B cell (primary cell): ENCODE data around the gene NACC1. TPM values are rescaled to one million over a fixed set of nuclear protein-coding genes. Genes with fewer than 3 reads are reported as not detected.
A peak's percentile ranks its signal among the peaks of the same experiment; 100 is the strongest.

ENCODE experiments used
- ATAC-seq: fragments of 200-7000 bp; cut with Tn5 transposase; one replicate; pipeline ENCODE4 v1.10.0; 2021; ENCODE audit warnings: low read depth, mild to moderate bottlenecking, moderate number of reproducible peaks, moderate library complexity
- CTCF ChIA-PET: fragments of 350-600 bp; sonication (Branson Sonifier 250); formaldehyde crosslinking; loops from one replicate; lab custom pipeline; 2021; ENCODE audit warnings: antibody characterized with exemption, inconsistent platforms; lab: Charles Lee
- POLR2A ChIA-PET: fragments of 350-600 bp; sonication (Branson Sonifier 250); formaldehyde crosslinking; loops from one replicate; lab custom pipeline; 2021; ENCODE audit warnings: antibody characterized with exemption; lab: Charles Lee
- DNase-seq: peaks from one replicate; pipeline ENCODE4 v3.0.0; 2013
- H2AFZ ChIP-seq: 2 replicates; pipeline ENCODE4 v1.6.1; 2012; ENCODE audit warnings: mild to moderate bottlenecking, low read depth, low read length; ENCODE audit not compliant: insufficient read depth, poor library complexity, severe bottlenecking
- H3K27ac ChIP-seq, 2 donors: 1 replicate in 1 of 2; 2 replicates in 1 of 2; pipeline ENCODE4 v1.5.1; 2012 to 2013; ENCODE audit warnings: low read length in 2 of 2, mild to moderate bottlenecking in 2 of 2, moderate library complexity in 1 of 2
- H3K27me3 ChIP-seq, 4 experiments: fragments of 200-600 bp in 1 of 4; sonication (generic) in 1 of 4; replicated peaks in 1 of 4; 1 replicate in 2 of 4; 2 replicates in 2 of 4; pipeline versions ENCODE4 v1.6.1 to v1.7.0; 2013 to 2016; ENCODE audit warnings: low read length in 3 of 4, mild to moderate bottlenecking in 2 of 4, mixed read lengths in 1 of 4, moderate library complexity in 1 of 4; ENCODE audit not compliant: insufficient read depth in 4 of 4, control insufficient read depth in 3 of 4; ENCODE audit errors: control extremely low read depth in 1 of 4
- H3K36me3 ChIP-seq, 2 experiments: replicated peaks in 1 of 2; 1 replicate in 1 of 2; 2 replicates in 1 of 2; pipeline versions ENCODE4 v1.6.1 to v1.7.1; 2013; ENCODE audit warnings: low read length in 1 of 2; ENCODE audit not compliant: insufficient read depth in 2 of 2, control insufficient read depth in 1 of 2; ENCODE audit errors: control extremely low read depth in 1 of 2, extremely low read depth in 1 of 2
- H3K4me1 ChIP-seq, 2 donors: fragments of 200-600 bp in 1 of 2; sonication (generic) in 1 of 2; 1 replicate in 1 of 2; 2 replicates in 1 of 2; pipeline versions ENCODE4 v1.5.1 to v1.6.1; 2013 to 2017; ENCODE audit warnings: low read length in 2 of 2; ENCODE audit not compliant: control insufficient read depth in 2 of 2, insufficient read depth in 2 of 2
- H3K4me2 ChIP-seq: replicated peaks from 2 replicates; pipeline ENCODE3; 2012; ENCODE audit warnings: mild to moderate bottlenecking, low read depth, low read length; ENCODE audit not compliant: poor library complexity, severe bottlenecking
- H3K4me3 ChIP-seq, 5 experiments: fragments of 200-600 bp in 1 of 5; sonication (generic) in 1 of 5; 1 replicate in 3 of 5; 2 replicates in 2 of 5; pipeline versions ENCODE4 v1.5.1 to v1.7.0; 2011 to 2016; ENCODE audit warnings: low read length in 4 of 5, mild to moderate bottlenecking in 4 of 5, low read depth in 2 of 5, control low read depth in 1 of 5, moderate library complexity in 1 of 5; ENCODE audit not compliant: insufficient read depth in 1 of 5; ENCODE audit errors: control extremely low read depth in 1 of 5, extremely low read depth in 1 of 5
- H3K79me2 ChIP-seq: fragments of 200-600 bp; sonication (generic); one replicate; pipeline ENCODE4 v1.6.0; 2016; ENCODE audit warnings: low read length; ENCODE audit not compliant: control insufficient read depth, insufficient read depth
- H3K9ac ChIP-seq: fragments of 200-600 bp; sonication (generic); 2 replicates; pipeline ENCODE4 v1.6.1; 2017; ENCODE audit warnings: mild to moderate bottlenecking, low read length, moderate library complexity
- H3K9me3 ChIP-seq, 3 donors: one replicate each; pipeline versions ENCODE4 v1.6.1 to v1.7.1; 2013; ENCODE audit warnings: low read length in 2 of 3; ENCODE audit not compliant: control insufficient read depth in 2 of 3, insufficient read depth in 1 of 3; ENCODE audit errors: control extremely low read depth in 1 of 3
- H4K20me1 ChIP-seq: 2 replicates; pipeline ENCODE4 v1.6.0; 2012; ENCODE audit warnings: mild to moderate bottlenecking, low read length; ENCODE audit not compliant: insufficient read depth, control insufficient read depth, poor library complexity, severe bottlenecking
- H3K27ac Mint-ChIP-seq: one replicate; pipeline ENCODE4 v1.8.0; 2021; ENCODE audit warnings: mixed read lengths
- H3K27me3 Mint-ChIP-seq: one replicate; pipeline ENCODE4 v1.8.0; 2021; ENCODE audit warnings: mixed read lengths
- H3K4me1 Mint-ChIP-seq: one replicate; pipeline ENCODE4 v1.8.0; 2021; ENCODE audit warnings: mixed read lengths
- H3K4me3 Mint-ChIP-seq: one replicate; pipeline ENCODE4 v1.8.0; 2021; ENCODE audit warnings: mixed read lengths
- H3K9me3 Mint-ChIP-seq: one replicate; pipeline ENCODE4 v1.8.0; 2022; ENCODE audit warnings: mixed read lengths; ENCODE audit not compliant: insufficient read depth
- EZH2 ChIP-seq: IDR thresholded peaks from 2 replicates; pipeline ENCODE4 v1.6.1; 2012; ENCODE audit warnings: borderline replicate concordance, low read depth, mild to moderate bottlenecking, moderate library complexity, low read length; ENCODE audit not compliant: insufficient read depth, poor library complexity, severe bottlenecking
- WGBS: methylation state at CpG from one replicate; pipeline ENCODE4 v1.1.5; 2013; ENCODE audit warnings: missing lambda C conversion rate; ENCODE audit not compliant: insufficient coverage; 5-methylcytosine and 5-hydroxymethylcytosine counted together
- intact Hi-C: fragments of 100-400 bp; cut with micrococcal nuclease; formaldehyde crosslinking; loops from one replicate; pipeline ENCODE4 v1.10.0; 2022
- polyA plus RNA-seq: library from polyadenylated mRNA; depleted of rRNA; stranded (reverse); fragments of >200 nt; gene quantifications from 2 replicates; pipeline ENCODE4 v1.2.3, GENCODE V29; 2012
- total RNA-seq, 2 donors: library from RNA; stranded (reverse); fragments of 120-200 nt in 1 of 2; gene quantifications; 1 replicate in 1 of 2; 2 replicates in 1 of 2; pipeline versions ENCODE4 v1.2.3 to v1.2.4, GENCODE V29; 2013 to 2022
- TF ChIP-seq, protein P1 (sequence below): fragments of 200-600 bp; IDR thresholded peaks from one replicate; pipeline ENCODE4 v1.8.0; 2022; ENCODE audit warnings: antibody characterized with exemption, mild to moderate bottlenecking

NACC1 gene
- total and polyA plus RNA-seq, 2 donors (not counting 1 experiment from before 2014, with no cell fraction given): 25.9 to 27.5 TPM

DNA sequence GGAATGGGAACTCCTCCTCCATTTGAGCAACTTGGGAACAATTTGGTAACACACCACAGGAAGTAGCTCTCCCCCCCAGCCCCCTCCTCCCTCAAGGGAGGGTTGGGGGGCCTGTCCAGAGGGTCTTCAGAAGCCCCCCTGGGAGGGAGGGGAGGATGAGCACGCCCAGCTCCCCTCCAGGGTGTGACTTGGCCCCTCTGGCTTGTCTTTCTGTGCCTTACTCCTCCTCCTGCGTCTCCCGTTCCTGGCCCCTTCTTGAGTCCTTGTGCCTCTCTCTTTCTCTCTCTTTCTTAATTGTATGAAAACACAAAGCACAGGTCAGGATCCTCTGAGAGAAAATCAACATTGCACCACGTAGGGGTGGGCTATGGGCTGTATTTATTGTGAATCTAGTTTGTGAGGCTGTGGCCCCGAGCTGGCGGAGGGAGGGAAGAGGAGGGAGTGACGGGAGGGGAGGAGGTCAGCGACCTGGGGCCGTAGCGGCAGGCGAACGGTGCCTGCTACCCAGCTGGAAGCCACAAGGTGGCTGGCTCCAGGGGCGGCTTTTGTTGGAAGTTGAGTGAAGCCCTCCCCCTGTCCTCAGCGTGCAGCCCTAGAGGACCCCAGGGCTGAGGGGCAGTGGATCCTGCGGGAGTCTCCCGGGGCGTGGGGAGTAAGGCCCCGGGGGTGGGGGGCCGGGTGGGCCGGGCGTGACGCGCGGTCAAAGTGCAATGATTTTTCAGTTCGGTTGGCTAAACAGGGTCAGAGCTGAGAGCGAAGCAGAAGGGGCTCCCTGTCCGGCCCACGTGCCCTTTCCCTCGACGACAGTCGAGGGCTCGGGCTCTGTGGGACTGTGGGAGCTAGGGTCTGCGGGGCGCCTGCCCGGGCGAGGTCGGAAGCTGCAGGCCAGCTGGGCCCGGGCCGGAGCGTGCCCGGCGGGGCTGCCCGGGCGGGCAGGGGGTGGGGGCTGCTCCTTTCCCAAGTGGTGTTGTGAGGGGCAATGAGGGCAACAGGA, 21.8 kb upstream of the NACC1 start:
- TF ChIP-seq EZH2: no peak
- TF ChIP-seq, protein P1, sequence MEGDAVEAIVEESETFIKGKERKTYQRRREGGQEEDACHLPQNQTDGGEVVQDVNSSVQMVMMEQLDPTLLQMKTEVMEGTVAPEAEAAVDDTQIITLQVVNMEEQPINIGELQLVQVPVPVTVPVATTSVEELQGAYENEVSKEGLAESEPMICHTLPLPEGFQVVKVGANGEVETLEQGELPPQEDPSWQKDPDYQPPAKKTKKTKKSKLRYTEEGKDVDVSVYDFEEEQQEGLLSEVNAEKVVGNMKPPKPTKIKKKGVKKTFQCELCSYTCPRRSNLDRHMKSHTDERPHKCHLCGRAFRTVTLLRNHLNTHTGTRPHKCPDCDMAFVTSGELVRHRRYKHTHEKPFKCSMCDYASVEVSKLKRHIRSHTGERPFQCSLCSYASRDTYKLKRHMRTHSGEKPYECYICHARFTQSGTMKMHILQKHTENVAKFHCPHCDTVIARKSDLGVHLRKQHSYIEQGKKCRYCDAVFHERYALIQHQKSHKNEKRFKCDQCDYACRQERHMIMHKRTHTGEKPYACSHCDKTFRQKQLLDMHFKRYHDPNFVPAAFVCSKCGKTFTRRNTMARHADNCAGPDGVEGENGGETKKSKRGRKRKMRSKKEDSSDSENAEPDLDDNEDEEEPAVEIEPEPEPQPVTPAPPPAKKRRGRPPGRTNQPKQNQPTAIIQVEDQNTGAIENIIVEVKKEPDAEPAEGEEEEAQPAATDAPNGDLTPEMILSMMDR: no peak
- H2AFZ ChIP-seq: peak overlapping the region; percentile 60
- H3K27ac ChIP-seq: peak overlapping the region; percentile 73 to 87
- no peaks in the 10 kb centered on the region for H3K27me3 ChIP-seq
- WGBS: under 1% methylated on average over 41 of the region's 44 CpGs
- H3K4me3 ChIP-seq: peak overlapping the region; percentile 81 to 96 (median 92)
- peak overlapping the region; percentile 78 for H3K9ac ChIP-seq
- intact Hi-C loops: loop anchor here (1.0 kb wide), 1 partner anchor 8 kb away; no protein-coding TSS in a partner anchor
- H3K4me2 ChIP-seq: peak overlapping the region; percentile 99
- Mint-ChIP-seq H3K4me3 (peak overlapping the region; percentile 93), H3K9me3 (no peaks in the 10 kb centered on the region), H3K27me3 (no peaks in the 10 kb centered on the region), H3K27ac (peak overlapping the region; percentile 93), H3K4me1 (peaks cover 50% of the 10 kb centered on the region)
- DNase-seq (peak; percentile 66), ATAC-seq (peak; percentile 7)
- H3K9me3 ChIP-seq: peaks cover 0 to 4% (median 0%) of the 10 kb centered on the region in 3 donors
- CTCF ChIA-PET: interaction anchor here (0.5 to 8.2 kb wide), 16 partner anchors 9 to 300 kb away, joined by 3 to 285 read pairs (median 8); partner anchors contain the start of genes IER2, NACC1, STX10 and TRMT1
- H4K20me1 ChIP-seq: peaks cover 25% of the 10 kb centered on the region
- H3K79me2 ChIP-seq: peaks cover 35% of the 10 kb centered on the region
- H3K4me1 ChIP-seq: peaks cover 30 to 58% of the 10 kb centered on the region in 2 donors
- H3K36me3 ChIP-seq: peaks cover 3 to 24% of the 10 kb centered on the region in 2 experiments
- POLR2A ChIA-PET: interaction anchor here (0.5 to 4.2 kb wide), 17 partner anchors 8 to 708 kb away, joined by 3 to 107 read pairs (median 8); partner anchors contain the start of genes FBXW9, IER2, JUNB and LYL1
